HG02885 (cell line): ENCODE data around the gene PIK3AP1.
"Not testable (repeated sequence)": the region's sequence is repeated elsewhere in the genome, so short reads cannot be mapped to it uniquely, and the experiment has no call there.

Source experiments
- ATAC-seq: cut with Tn5 transposase; IDR thresholded peaks from one replicate; pipeline ENCODE4 v1.9.1; 2021; ENCODE audit warnings: mild to moderate bottlenecking; ENCODE audit not compliant: unreplicated experiment, poor library complexity

The PIK3AP1 gene

GRCh38 chr10:96556003-96556402 lies 164.3 kb downstream of the PIK3AP1 start:
- no peak for ATAC-seq

- no peak for ATAC-seq
Measured at GRCh38 chr10:96555330-96555729, 165.0 kb downstream of the PIK3AP1 start.

- ATAC-seq, result no peak
Measured at GRCh38 chr10:96548589-96548988, 171.7 kb downstream of the PIK3AP1 start.

- not testable (repeated sequence) for ATAC-seq
Measured at GRCh38 chr10:96545558-96545957, 174.8 kb downstream of the PIK3AP1 start.
